Measurements from ENCODE around the gene GCK.
"Not testable (repeated sequence)": the region's sequence is repeated elsewhere in the genome, so short reads cannot be mapped to it uniquely, and the experiment has no call there.

Gene GCK

GRCh38 chr7:44139311-44140010, 49.8 kb downstream of the GCK start:
- DNase-seq, result no peak

GRCh38 chr7:44138698-44139097, 50.5 kb downstream of the GCK start:
- DNase-seq, result no peak

- no peak for DNase-seq
Observed at GRCh38 chr7:44136731-44137130, 52.5 kb downstream of the GCK start.

- no peak for DNase-seq
Observed at GRCh38 chr7:44134943-44135628, 54.2 kb downstream of the GCK start.

- no peak for DNase-seq
Observed at GRCh38 chr7:44133295-44133694, 55.9 kb downstream of the GCK start.

GRCh38 chr7:44132039-44132438, 57.2 kb downstream of the GCK start:
- DNase-seq, result no peak

- no peak for DNase-seq
Observed at GRCh38 chr7:44131173-44132029, 57.8 kb downstream of the GCK start.

- no peak for DNase-seq
Observed at GRCh38 chr7:44128721-44129582, 60.3 kb downstream of the GCK start.

GRCh38 chr7:44127161-44127560, 62.1 kb downstream of the GCK start:
- no peak for DNase-seq

GRCh38 chr7:44126574-44126973, 62.7 kb downstream of the GCK start:
- DNase-seq, result not testable (repeated sequence)

GRCh38 chr7:44124822-44125202, 64.4 kb downstream of the GCK start:
- DNase-seq, result no peak

- peak; percentile 95 to 97 for DNase-seq
Observed at GRCh38 chr7:44123190-44124003, 65.8 kb downstream of the GCK start, which contains the start of gene POLD2. Gene POLD2 (minus strand): TSS chr7:44123548. CDS start chr7:44122053, 1,495 bp downstream.

GRCh38 chr7:44122529-44122928, 66.7 kb downstream of the GCK start:
- no peak for DNase-seq

- no peak for DNase-seq
Observed at GRCh38 chr7:44121761-44122420, 67.3 kb downstream of the GCK start.

GRCh38 chr7:44120395-44120794, 68.8 kb downstream of the GCK start:
- no peak for DNase-seq

- DNase-seq, result no peak
Observed at GRCh38 chr7:44119829-44120380, 69.3 kb downstream of the GCK start.

- no peak for DNase-seq
Observed at GRCh38 chr7:44117801-44118429, 71.3 kb downstream of the GCK start.

- DNase-seq, result no peak
Observed at GRCh38 chr7:44116789-44117666, 72.2 kb downstream of the GCK start.

GRCh38 chr7:44116087-44116788, 73.0 kb downstream of the GCK start:
- DNase-seq, result no peak

Measured in stimulated activated CD4-positive, alpha-beta T cell treated with anti-CD3 and anti-CD28 coated beads, Interleukin-2, amount 100 ng/mL, for 48 hours (primary cell).